Naive thymus-derived CD4-positive, alpha-beta T cell (primary cell): Measurements from ENCODE around the gene EBP. TPM values are rescaled to one million over a fixed set of nuclear protein-coding genes. Genes with fewer than 3 reads are reported as not detected.
"Not testable (repeated sequence)": the region's sequence is repeated elsewhere in the genome, so short reads cannot be mapped to it uniquely, and the experiment has no call there.

Experiments
- ATAC-seq: fragments of 150-1000 bp; cut with Tn5 transposase; 2 replicates; pipeline ENCODE4 v1.10.0; 2021; ENCODE audit warnings: mild to moderate bottlenecking, moderate library complexity
- CTCF ChIA-PET: fragments of 350-600 bp; sonication (Branson Sonifier 250); formaldehyde crosslinking; loops from one replicate; lab custom pipeline; 2021; ENCODE audit warnings: antibody characterized with exemption; lab: Charles Lee
- POLR2A ChIA-PET: fragments of 350-600 bp; sonication (Branson Sonifier 250); formaldehyde crosslinking; loops from one replicate; lab custom pipeline; 2021; ENCODE audit warnings: antibody characterized with exemption, inconsistent platforms; lab: Charles Lee
- DNase-seq, 9 donors: peaks; one replicate each; pipeline versions ENCODE4 v3.0.0 to v3.0.0-alpha.2; 2020 to 2022; ENCODE audit warnings: mixed read lengths in 1 of 9
- H3K27ac ChIP-seq: one replicate; pipeline ENCODE4 v1.7.0; 2013; ENCODE audit warnings: mild to moderate bottlenecking, low read depth, low read length, moderate library complexity
- H3K27me3 ChIP-seq, 2 donors: one replicate each; pipeline ENCODE4 v1.7.0; 2013; ENCODE audit warnings: low read length in 2 of 2, mild to moderate bottlenecking in 2 of 2, moderate library complexity in 2 of 2; ENCODE audit not compliant: control insufficient read depth in 2 of 2, insufficient read depth in 2 of 2
- H3K36me3 ChIP-seq, 3 experiments: 1 replicate in 2 of 3; 2 replicates in 1 of 3; pipeline ENCODE4 v1.7.0; 2013; ENCODE audit warnings: low read length in 3 of 3, mild to moderate bottlenecking in 3 of 3, moderate library complexity in 1 of 3; ENCODE audit not compliant: insufficient read depth in 3 of 3, control insufficient read depth in 2 of 3
- H3K4me1 ChIP-seq, 2 donors: one replicate each; pipeline ENCODE4 v1.7.0; 2013; ENCODE audit warnings: low read length in 2 of 2, mild to moderate bottlenecking in 2 of 2, moderate library complexity in 1 of 2; ENCODE audit not compliant: control insufficient read depth in 2 of 2, insufficient read depth in 2 of 2
- H3K4me3 ChIP-seq: 2 replicates; pipeline ENCODE4 v1.7.0; 2013; ENCODE audit warnings: mild to moderate bottlenecking, low read length
- H3K9me3 ChIP-seq, 3 experiments: 1 replicate in 2 of 3; 2 replicates in 1 of 3; pipeline ENCODE4 v1.7.0; 2013; ENCODE audit warnings: low read length in 3 of 3; ENCODE audit not compliant: control insufficient read depth in 2 of 3
- H3K27ac Mint-ChIP-seq, 9 donors: one replicate each; pipeline ENCODE4 v1.8.0; 2020 to 2022; ENCODE audit warnings: mixed read lengths in 9 of 9, mild to moderate bottlenecking in 8 of 9, moderate library complexity in 5 of 9, inconsistent platforms in 2 of 9
- H3K27me3 Mint-ChIP-seq, 5 donors: one replicate each; pipeline ENCODE4 v1.8.0; 2021 to 2022; ENCODE audit warnings: mixed read lengths in 5 of 5, mild to moderate bottlenecking in 1 of 5
- H3K36me3 Mint-ChIP-seq, 5 donors: one replicate each; pipeline ENCODE4 v1.8.0; 2020 to 2022; ENCODE audit warnings: mixed read lengths in 5 of 5, mild to moderate bottlenecking in 3 of 5, inconsistent platforms in 1 of 5
- H3K4me1 Mint-ChIP-seq, 7 donors: one replicate each; pipeline ENCODE4 v1.8.0; 2020 to 2022; ENCODE audit warnings: mixed read lengths in 7 of 7, mild to moderate bottlenecking in 3 of 7, inconsistent platforms in 1 of 7
- H3K4me3 Mint-ChIP-seq, 10 donors: one replicate each; pipeline ENCODE4 v1.8.0; 2020 to 2022; ENCODE audit warnings: mild to moderate bottlenecking in 10 of 10, mixed read lengths in 10 of 10, moderate library complexity in 6 of 10, inconsistent platforms in 2 of 10
- H3K9me3 Mint-ChIP-seq, 11 donors: one replicate each; pipeline ENCODE4 v1.8.0; 2020 to 2022; ENCODE audit warnings: mixed read lengths in 11 of 11, mild to moderate bottlenecking in 4 of 11, inconsistent platforms in 1 of 11, moderate library complexity in 1 of 11
- intact Hi-C, 2 donors: fragments of 100-400 bp; cut with micrococcal nuclease; formaldehyde crosslinking; loops; one replicate each; pipeline ENCODE4 v1.15.1; 2023
- polyA plus RNA-seq, 2 donors: library from polyadenylated mRNA; unstranded; fragments of 300-500 nt; fragmentation: Illumina TruSeq; gene quantifications; one replicate each; pipeline ENCODE4 v1.2.3, GENCODE V29; 2021
- total RNA-seq, 6 experiments: library from RNA in 5 of 6; stranded (reverse) in 5 of 6; gene quantifications; 1 replicate in 5 of 6; 2 replicates in 1 of 6; pipeline ENCODE4 v1.2.3 and lab custom pipeline; 2021 to 2026

The EBP gene
- total and polyA plus RNA-seq, 7 experiments from 2014 or later: 33.3 to 188 (median 48.9) TPM

GRCh38 chrX:48515842-48516241 is 5.8 kb upstream of the EBP start:
- DNase-seq (no peak), ATAC-seq (no peak)
- ChIA-PET CTCF (no interaction called here), POLR2A (no interaction called here)
- Histone ChIP-seq H3K36me3 (peaks cover 0 to 8% (median 0%) of the 10 kb centered on the region in 3 experiments), H3K4me1 (peaks cover 7 to 14% of the 10 kb centered on the region in 2 donors), H3K27me3 (no peaks in the 10 kb centered on the region), H3K9me3 (no peaks in the 10 kb centered on the region), H3K4me3 (no peak overlapping the region), H3K27ac (no peak overlapping the region)
- H3K4me1 Mint-ChIP-seq: peaks cover 9 to 39% (median 21%) of the 10 kb centered on the region in 7 donors
- peak overlapping the region in 1 of 9 donors; percentile 65 for H3K27ac Mint-ChIP-seq
- intact Hi-C loops: no loop called here
- no peak overlapping the region for H3K4me3 Mint-ChIP-seq
- H3K27me3 Mint-ChIP-seq: no peaks in the 10 kb centered on the region
- no peaks in the 10 kb centered on the region for H3K9me3 Mint-ChIP-seq
- peaks cover 0 to 4% (median 0%) of the 10 kb centered on the region in 5 donors for H3K36me3 Mint-ChIP-seq

- CTCF ChIA-PET: no interaction called here
- ATAC-seq: no peak
- no peak overlapping the region for H3K4me3 Mint-ChIP-seq
- peaks cover 0 to 4% (median 0%) of the 10 kb centered on the region in 5 donors for H3K36me3 Mint-ChIP-seq
- H3K9me3 ChIP-seq: no peaks in the 10 kb centered on the region
- POLR2A ChIA-PET: no interaction called here
- H3K27me3 ChIP-seq: no peaks in the 10 kb centered on the region
- H3K9me3 Mint-ChIP-seq: no peaks in the 10 kb centered on the region
- H3K4me1 Mint-ChIP-seq: peaks cover 11 to 39% (median 23%) of the 10 kb centered on the region in 7 donors
- no peak overlapping the region for H3K27ac ChIP-seq
- intact Hi-C loops: no loop called here
- no peak for DNase-seq
- peaks cover 0 to 8% (median 0%) of the 10 kb centered on the region in 3 experiments for H3K36me3 ChIP-seq
- no peak overlapping the region for H3K4me3 ChIP-seq
- no peaks in the 10 kb centered on the region for H3K27me3 Mint-ChIP-seq
- H3K4me1 ChIP-seq: peaks cover 12 to 19% of the 10 kb centered on the region in 2 donors
- peak overlapping the region in 3 of 9 donors; percentile 33 to 65 (median 44) for H3K27ac Mint-ChIP-seq
Measured at GRCh38 chrX:48516285-48516684, 5.3 kb upstream of the EBP start.

GRCh38 chrX:48516987-48517386 is 4.6 kb upstream of the EBP start:
- CTCF ChIA-PET: no interaction called here

GRCh38 chrX:48519481-48519880 is 2.1 kb upstream of the EBP start:
- H3K27me3 ChIP-seq, H3K9me3 Mint-ChIP-seq, H3K36me3 Mint-ChIP-seq, DNase-seq, H3K4me3 ChIP-seq, ATAC-seq, H3K27ac ChIP-seq, H3K27me3 Mint-ChIP-seq, H3K36me3 ChIP-seq, H3K9me3 ChIP-seq, intact Hi-C loops, H3K4me3 Mint-ChIP-seq, CTCF ChIA-PET: not testable (repeated sequence)
- Mint-ChIP-seq H3K27ac (peak overlapping the region in 8 of 9 donors; percentile 10 to 95 (median 62)), H3K4me1 (peaks cover 10 to 42% (median 31%) of the 10 kb centered on the region in 7 donors)
- POLR2A ChIA-PET: interaction anchor here (0.7 kb wide), 1 partner anchor 964 kb away, joined by 3 read pairs; no protein-coding TSS in a partner anchor
- peaks cover 12 to 19% of the 10 kb centered on the region in 2 donors for H3K4me1 ChIP-seq

More at GRCh38 chrX:48516987-48517386, 4.6 kb upstream of the EBP start:
- intact Hi-C loops: no loop called here
- no peaks in the 10 kb centered on the region for H3K9me3 ChIP-seq
- ATAC-seq (no peak), DNase-seq (no peak)
- Mint-ChIP-seq H3K9me3 (no peaks in the 10 kb centered on the region), H3K4me3 (no peak overlapping the region), H3K27me3 (no peaks in the 10 kb centered on the region), H3K4me1 (peaks cover 10 to 38% (median 25%) of the 10 kb centered on the region in 7 donors), H3K36me3 (peaks cover 0 to 4% (median 0%) of the 10 kb centered on the region in 5 donors), H3K27ac (peak overlapping the region in 1 of 9 donors; percentile 18)
- H3K27me3 ChIP-seq: no peaks in the 10 kb centered on the region
- no peak overlapping the region for H3K4me3 ChIP-seq
- H3K27ac ChIP-seq: no peak overlapping the region
- POLR2A ChIA-PET: no interaction called here
- H3K4me1 ChIP-seq: peaks cover 12 to 19% of the 10 kb centered on the region in 2 donors
- H3K36me3 ChIP-seq: peaks cover 0 to 8% (median 0%) of the 10 kb centered on the region in 3 experiments

GRCh38 chrX:48520455-48520854 is 1.2 kb upstream of the EBP start:
- intact Hi-C loops: loop anchor here (2.0 to 5.0 kb wide), 5 partner anchors 77 to 522 kb away; partner anchors contain the start of genes HDAC6 (in 1 of the 2), OTUD5 (in 1 of the 2), TFE3 (in 1 of the 2) and WDR13 (in 1 of the 2)
- H3K27me3 Mint-ChIP-seq: no peaks in the 10 kb centered on the region
- H3K27ac ChIP-seq: peak overlapping the region; percentile 68
- no peak for DNase-seq
- no peak for ATAC-seq
- H3K4me3 Mint-ChIP-seq: peak overlapping the region; percentile 9 to 93 (median 89)
- CTCF ChIA-PET: no interaction called here
- peak overlapping the region; percentile 90 to 99 (median 94) for H3K27ac Mint-ChIP-seq
- H3K9me3 ChIP-seq: no peaks in the 10 kb centered on the region
- peaks cover 10 to 42% (median 31%) of the 10 kb centered on the region in 7 donors for H3K4me1 Mint-ChIP-seq
- H3K4me1 ChIP-seq: peaks cover 12 to 19% of the 10 kb centered on the region in 2 donors
- peak overlapping the region; percentile 46 for H3K4me3 ChIP-seq
- POLR2A ChIA-PET: interaction anchor here (0.7 to 1.2 kb wide), 2 partner anchors 11 to 14 kb away, joined by 3 to 4 read pairs; no protein-coding TSS in a partner anchor
- no peaks in the 10 kb centered on the region for H3K9me3 Mint-ChIP-seq
- H3K36me3 Mint-ChIP-seq: peaks cover 0 to 6% (median 0%) of the 10 kb centered on the region in 5 donors
- no peaks in the 10 kb centered on the region for H3K27me3 ChIP-seq
- H3K36me3 ChIP-seq: peaks cover 0 to 4% (median 0%) of the 10 kb centered on the region in 3 experiments

- no peak for DNase-seq
- ChIA-PET POLR2A (interaction anchor here (0.7 to 2.6 kb wide), 3 partner anchors 10 to 18 kb away, joined by 3 to 15 read pairs (median 4); partner anchors contain the start of gene TBC1D25), CTCF (no interaction called here)
- H3K4me1 ChIP-seq: peaks cover 12 to 19% of the 10 kb centered on the region in 2 donors
- H3K4me3 ChIP-seq: peak overlapping the region; percentile 46
- no peak for ATAC-seq
- Mint-ChIP-seq H3K4me1 (peaks cover 10 to 42% (median 31%) of the 10 kb centered on the region in 7 donors), H3K4me3 (peak overlapping the region; percentile 73 to 93 (median 89)), H3K27me3 (no peaks in the 10 kb centered on the region), H3K27ac (peak overlapping the region; percentile 90 to 99 (median 94)), H3K9me3 (no peaks in the 10 kb centered on the region), H3K36me3 (peaks cover 0 to 6% (median 0%) of the 10 kb centered on the region in 5 donors)
- peak overlapping the region; percentile 68 for H3K27ac ChIP-seq
- no peaks in the 10 kb centered on the region for H3K9me3 ChIP-seq
- H3K36me3 ChIP-seq: peaks cover 0 to 4% (median 0%) of the 10 kb centered on the region in 3 experiments
- no peaks in the 10 kb centered on the region for H3K27me3 ChIP-seq
- intact Hi-C loops: loop anchor here (1.0 to 5.0 kb wide), 9 partner anchors 13 to 522 kb away; partner anchors contain the start of genes FTSJ1 (in 2 of the 2), PORCN (in 2 of the 2), RBM3 (in 2 of the 2) and TBC1D25 (in 2 of the 2)
Measured at GRCh38 chrX:48520976-48521352, 644 bp upstream of the EBP start.
